Spleen (tissue), 7 donors: ENCODE measurements around the gene SIDT1.

ENCODE experiments used
- POLR2A ChIP-seq, 3 donors: fragments of 450-650 bp; IDR thresholded peaks; one replicate each; pipeline ENCODE4 v1.5.1; 2017; ENCODE audit warnings: antibody characterized with exemption in 3 of 3, mild to moderate bottlenecking in 1 of 3
- TF ChIP-seq, protein P1 (sequence below), 11 experiments: fragments of 200-600 bp in 7 of 11; fragments of 450-650 bp in 4 of 11; sonication (generic) in 4 of 11; IDR thresholded peaks in 8 of 11; conservative IDR thresholded peaks in 3 of 11; 1 replicate in 7 of 11; 2 replicates in 4 of 11; pipeline versions ENCODE4 v1.4.0 to v1.8.0; 2016 to 2021; ENCODE audit warnings: antibody characterized with exemption in 11 of 11, inconsistent platforms in 4 of 11, mild to moderate bottlenecking in 1 of 11
- donor health status: DM: no; HTN: no; CAD: no; lungs with moderate emphysema.
- donor health status: DM: no; HTN: no; CAD: no.
- donor health status: DM: no; HTN: no; CAD: no.

DNA sequence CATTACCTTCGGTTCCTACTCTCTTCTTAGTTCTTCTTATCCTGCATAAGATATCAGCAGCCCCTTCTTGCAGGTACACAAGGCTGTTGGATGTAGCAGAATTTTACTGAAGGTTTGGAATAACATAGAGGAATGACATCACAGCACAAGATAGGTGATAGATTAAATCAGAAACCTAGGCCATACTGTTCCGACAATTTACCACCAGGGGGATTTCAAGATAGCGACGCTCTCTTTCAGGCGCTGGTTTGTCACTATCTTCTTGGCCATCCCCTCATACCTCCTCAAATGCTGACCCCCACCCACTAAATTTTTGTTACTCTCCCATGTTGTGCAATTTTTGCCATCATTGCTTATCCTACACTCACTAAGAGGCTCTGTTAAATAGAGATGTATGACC lies 3.5 kb downstream of the SIDT1 start:
- TF ChIP-seq, protein P1, sequence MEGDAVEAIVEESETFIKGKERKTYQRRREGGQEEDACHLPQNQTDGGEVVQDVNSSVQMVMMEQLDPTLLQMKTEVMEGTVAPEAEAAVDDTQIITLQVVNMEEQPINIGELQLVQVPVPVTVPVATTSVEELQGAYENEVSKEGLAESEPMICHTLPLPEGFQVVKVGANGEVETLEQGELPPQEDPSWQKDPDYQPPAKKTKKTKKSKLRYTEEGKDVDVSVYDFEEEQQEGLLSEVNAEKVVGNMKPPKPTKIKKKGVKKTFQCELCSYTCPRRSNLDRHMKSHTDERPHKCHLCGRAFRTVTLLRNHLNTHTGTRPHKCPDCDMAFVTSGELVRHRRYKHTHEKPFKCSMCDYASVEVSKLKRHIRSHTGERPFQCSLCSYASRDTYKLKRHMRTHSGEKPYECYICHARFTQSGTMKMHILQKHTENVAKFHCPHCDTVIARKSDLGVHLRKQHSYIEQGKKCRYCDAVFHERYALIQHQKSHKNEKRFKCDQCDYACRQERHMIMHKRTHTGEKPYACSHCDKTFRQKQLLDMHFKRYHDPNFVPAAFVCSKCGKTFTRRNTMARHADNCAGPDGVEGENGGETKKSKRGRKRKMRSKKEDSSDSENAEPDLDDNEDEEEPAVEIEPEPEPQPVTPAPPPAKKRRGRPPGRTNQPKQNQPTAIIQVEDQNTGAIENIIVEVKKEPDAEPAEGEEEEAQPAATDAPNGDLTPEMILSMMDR (IDR thresholded peaks at IDR 0.05 in 8 of 11, conservative IDR thresholded peaks at IDR 0.05 in 3 of 11): peak in 3 of 11 experiments; percentile 14 to 25 (median 15)
- TF ChIP-seq POLR2A (IDR thresholded peaks at IDR 0.05): no peak
